ENCODE data around the gene SAV1.

- TF ChIP-seq CBFB (CRISPR knock-in tag; IDR thresholded peaks at IDR 0.05; ENCODE audit: low read depth), result no peak
- no peak for TF ChIP-seq CTCF (IDR thresholded peaks at IDR 0.05)
- no peak for TF ChIP-seq TP53 (CRISPR knock-in tag; IDR thresholded peaks at IDR 0.05)
- no peak for TF ChIP-seq FOXK1 (CRISPR knock-in tag; IDR thresholded peaks at IDR 0.05)
- no peak for TF ChIP-seq ZNF281 (CRISPR knock-in tag; IDR thresholded peaks at IDR 0.05)
- no peak for TF ChIP-seq SMAD4 (CRISPR knock-in tag; IDR thresholded peaks at IDR 0.05)
These were observed 37.0 kb upstream of the SAV1 start for GRCh38 chr14:50705026-50705593.
